ENCODE data around the gene ZNF532. TPM values are rescaled to one million over a fixed set of nuclear protein-coding genes. Genes with fewer than 3 reads are reported as not detected.

The ZNF532 gene
- total RNA-seq, 1 experiment from 2014 or later = 21.1 TPM

GRCh38 chr18:58975296-58975695, 110.6 kb downstream of the ZNF532 start:
- Histone ChIP-seq H3K4me1 (replicated peaks; ENCODE audit: insufficient read depth) (no peaks in the 10 kb centered on the region), H3K36me3 (ENCODE audit: low read depth) (no peaks in the 10 kb centered on the region), H2AFZ (no peak overlapping the region), H3K27ac (no peak overlapping the region), H3K9me2 (ENCODE audit: insufficient read depth) (no peaks in the 10 kb centered on the region), H3K4me2 (no peak overlapping the region), H3F3A (ENCODE audit: insufficient read depth, low read depth) (no peaks in the 10 kb centered on the region), H3K4me3 (no peak overlapping the region), H4K20me1 (ENCODE audit: insufficient read depth) (no peaks in the 10 kb centered on the region), H3K79me2 (ENCODE audit: low read depth) (no peaks in the 10 kb centered on the region), H3K27me3 (ENCODE audit: insufficient read depth, low read depth) (no peaks in the 10 kb centered on the region), H3K9me3 (ENCODE audit: insufficient read depth, low read depth) (no peaks in the 10 kb centered on the region)
- no TSS peak for BruUV-seq (replicated peaks)
- POLR2A ChIA-PET (ENCODE audit: unreplicated experiment) = no interaction called here
- intact Hi-C loops (cut with micrococcal nuclease; ENCODE audit: unreplicated experiment) = no loop called here
- TF ChIP-seq CTCF (conservative IDR thresholded peaks at IDR 0.05) (no peak), EZH2 (IDR thresholded peaks at IDR 0.05; ENCODE audit: low read depth) (no peak)
- no peak for DNase-seq
- CTCF ChIA-PET = no interaction called here

DNA sequence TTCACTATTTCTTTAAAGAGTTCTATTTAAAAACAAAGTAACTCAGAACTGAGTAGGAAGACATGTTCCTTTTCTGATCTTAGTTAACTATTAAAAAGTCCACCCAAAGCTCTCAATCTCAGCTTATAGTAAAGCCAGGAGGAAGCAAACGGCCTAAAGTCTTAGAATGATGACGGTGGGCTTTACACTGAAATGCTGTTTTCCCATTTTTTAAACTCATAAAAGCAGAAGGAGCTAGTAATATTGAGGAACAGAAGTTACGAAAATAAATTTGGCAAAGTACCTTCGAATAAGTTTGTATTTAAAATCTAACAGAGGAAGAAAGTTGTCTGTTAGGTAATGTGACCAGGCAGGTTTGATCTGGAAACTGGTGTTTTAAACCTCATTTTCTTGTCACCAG, 111.1 kb downstream of the ZNF532 start:
- H4K20me1 ChIP-seq (ENCODE audit: insufficient read depth) = no peaks in the 10 kb centered on the region
- BruUV-seq (replicated peaks) = no TSS peak
- no peaks in the 10 kb centered on the region for H3K79me2 ChIP-seq (ENCODE audit: low read depth)
- H3F3A ChIP-seq (ENCODE audit: insufficient read depth, low read depth) = no peaks in the 10 kb centered on the region
- DNase-seq = no peak
- ChIA-PET POLR2A (ENCODE audit: unreplicated experiment) (no interaction called here), CTCF (no interaction called here)
- intact Hi-C loops (cut with micrococcal nuclease; ENCODE audit: unreplicated experiment) = no loop called here
- no peak overlapping the region for H3K4me3 ChIP-seq
- no peak overlapping the region for H2AFZ ChIP-seq
- no peaks in the 10 kb centered on the region for H3K4me1 ChIP-seq (replicated peaks; ENCODE audit: insufficient read depth)
- H3K9me2 ChIP-seq (ENCODE audit: insufficient read depth) = no peaks in the 10 kb centered on the region
- no peak overlapping the region for H3K27ac ChIP-seq
- no peaks in the 10 kb centered on the region for H3K9me3 ChIP-seq (ENCODE audit: insufficient read depth, low read depth)
- H3K27me3 ChIP-seq (ENCODE audit: insufficient read depth, low read depth) = no peaks in the 10 kb centered on the region
- H3K36me3 ChIP-seq (ENCODE audit: low read depth) = no peaks in the 10 kb centered on the region
- no peak overlapping the region for H3K4me2 ChIP-seq
- TF ChIP-seq CTCF (conservative IDR thresholded peaks at IDR 0.05) (no peak), EZH2 (IDR thresholded peaks at IDR 0.05; ENCODE audit: low read depth) (no peak)

- intact Hi-C loops (cut with micrococcal nuclease; ENCODE audit: unreplicated experiment) = no loop called here
- Histone ChIP-seq H3K27ac (no peak overlapping the region), H3K36me3 (ENCODE audit: low read depth) (no peaks in the 10 kb centered on the region), H2AFZ (no peak overlapping the region), H3K9me2 (ENCODE audit: insufficient read depth) (no peaks in the 10 kb centered on the region), H3K4me2 (no peak overlapping the region), H3K4me3 (no peak overlapping the region), H3K9me3 (ENCODE audit: insufficient read depth, low read depth) (no peaks in the 10 kb centered on the region), H3K4me1 (replicated peaks; ENCODE audit: insufficient read depth) (no peaks in the 10 kb centered on the region), H3K27me3 (ENCODE audit: insufficient read depth, low read depth) (no peaks in the 10 kb centered on the region), H3K79me2 (ENCODE audit: low read depth) (no peaks in the 10 kb centered on the region), H3F3A (ENCODE audit: insufficient read depth, low read depth) (no peaks in the 10 kb centered on the region), H4K20me1 (ENCODE audit: insufficient read depth) (no peaks in the 10 kb centered on the region)
- TF ChIP-seq CTCF (conservative IDR thresholded peaks at IDR 0.05) (no peak), EZH2 (IDR thresholded peaks at IDR 0.05; ENCODE audit: low read depth) (no peak)
- no TSS peak for BruUV-seq (replicated peaks)
- POLR2A ChIA-PET (ENCODE audit: unreplicated experiment) = no interaction called here
- DNase-seq = no peak
- CTCF ChIA-PET = no interaction called here
Observed at GRCh38 chr18:58977223-58977622, 112.5 kb downstream of the ZNF532 start.
